PC-3 (cell line): ENCODE results near the gene LHFPL2.

Source experiments
- CTCF ChIP-seq: fragments of 300-600 bp; sonication (generic); conservative IDR thresholded peaks from 2 replicates; pipeline ENCODE4 v1.5.1; 2017; ENCODE audit warnings: antibody characterized with exemption, low read depth, mild to moderate bottlenecking, low read length
- EZH2phosphoT487 ChIP-seq: fragments of 300-600 bp; sonication (generic); IDR thresholded peaks from 2 replicates; pipeline ENCODE4 v1.6.1; 2018; ENCODE audit warnings: mild to moderate bottlenecking, antibody characterized with exemption, low read length, borderline replicate concordance

GRCh38 chr5:78536661-78537196 is 111.8 kb downstream of the LHFPL2 start:
- TF ChIP-seq CTCF: no peak
- TF ChIP-seq EZH2phosphoT487: no peak
